Activated CD8-positive, alpha-beta memory T cell treated with anti-CD3 and anti-CD28 coated beads, Interleukin-2, amount 50 U/mL, for 1 hour (primary cell): ENCODE data around the gene SSBP1.
"Not testable (repeated sequence)": the region's sequence is repeated elsewhere in the genome, so short reads cannot be mapped to it uniquely, and the experiment has no call there.

Experiments
- DNase-seq: peaks from one replicate; pipeline ENCODE4 v3.0.0-alpha.2; 2020; ENCODE audit errors: extremely low read depth

Gene SSBP1

DNA sequence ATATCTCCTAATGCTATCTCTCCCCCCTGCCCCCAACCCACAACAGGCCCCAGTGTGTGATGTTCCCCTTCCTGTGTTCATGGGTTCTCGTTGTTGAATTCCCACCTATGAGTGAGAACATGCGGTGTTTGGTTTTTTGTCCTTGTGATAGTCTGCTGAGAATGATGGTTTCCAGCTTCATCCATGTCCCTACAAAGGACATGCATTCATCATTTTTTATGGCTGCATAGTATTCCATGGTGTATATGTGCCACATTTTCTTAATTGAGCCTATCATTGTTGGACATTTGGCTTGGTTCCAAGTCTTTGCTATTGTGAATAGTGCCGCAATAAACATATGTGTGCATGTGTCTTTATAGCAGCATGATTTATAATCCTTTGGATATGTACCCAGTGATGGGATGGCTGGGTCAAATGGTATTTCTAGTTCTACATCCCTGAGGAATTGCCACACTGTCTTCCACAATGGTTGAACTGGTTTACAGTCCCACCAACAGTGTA lies 32.0 kb downstream of the SSBP1 start:
- not testable (repeated sequence) for DNase-seq

- DNase-seq: no peak
These were observed 38.2 kb downstream of the SSBP1 start, which contains the start of gene TAS2R4 for GRCh38 chr7:141776374-141776773. Gene TAS2R4 (plus strand): TSS chr7:141776674. CDS start chr7:141778489, 1,815 bp downstream.

DNA sequence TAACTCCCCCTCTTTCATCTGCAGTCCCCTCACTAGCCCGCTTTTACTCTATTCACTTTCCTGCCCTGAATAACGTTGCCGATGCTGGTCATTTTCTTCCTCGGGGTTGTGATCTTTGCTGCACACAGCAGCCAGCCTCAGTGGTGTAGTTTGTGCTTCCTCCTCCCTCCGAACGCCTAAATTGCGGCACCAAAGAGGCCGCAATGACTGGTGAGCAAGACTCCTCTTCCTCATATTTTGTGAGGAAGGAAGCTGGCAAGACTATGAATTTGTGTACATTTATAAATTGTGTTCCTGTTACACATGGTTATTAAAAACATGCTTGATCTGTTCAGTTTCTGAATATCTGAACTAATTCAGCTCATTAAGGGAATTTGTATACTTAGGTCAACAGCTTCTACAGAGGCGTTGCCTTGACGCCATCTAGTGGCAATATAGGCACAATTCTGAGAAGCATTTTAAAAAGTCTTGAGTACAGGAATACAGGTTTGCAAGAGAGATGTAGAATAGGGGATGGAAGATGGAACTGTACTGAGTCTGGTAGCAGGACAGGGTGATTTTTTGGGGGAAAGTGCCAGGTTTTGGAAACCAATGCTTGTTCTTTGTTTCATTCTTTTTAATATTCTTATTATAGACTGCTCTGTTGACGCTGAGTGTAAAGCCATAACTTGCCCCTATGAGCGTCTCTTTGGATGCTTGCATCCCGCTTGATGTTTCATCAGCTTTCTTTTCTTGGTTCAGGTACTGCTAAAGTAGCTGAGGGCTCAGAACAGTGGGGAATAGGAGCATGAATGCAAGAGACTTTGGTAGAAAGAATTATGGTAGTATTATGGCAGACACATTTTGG lies 47.8 kb downstream of the SSBP1 start:
- DNase-seq: no peak

DNA sequence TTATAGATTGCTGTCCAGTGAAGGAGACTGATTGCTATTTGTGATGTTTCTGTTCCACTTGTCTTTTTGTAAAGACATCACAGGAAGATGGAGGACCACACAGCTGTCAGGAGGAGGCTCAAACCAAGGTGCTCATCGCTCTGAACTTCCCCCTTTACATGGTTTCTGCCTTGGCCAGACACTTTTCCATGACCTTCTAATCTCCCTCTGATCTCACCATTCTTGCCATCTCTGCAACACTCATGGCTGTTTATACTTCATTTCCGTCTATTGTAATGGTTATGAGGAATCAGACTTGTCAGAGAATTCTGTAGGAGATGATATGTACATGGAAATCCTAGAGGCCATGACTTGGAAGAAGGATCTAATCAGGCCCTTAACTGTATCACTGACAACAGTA lies 50.1 kb downstream of the SSBP1 start:
- no peak for DNase-seq

DNA sequence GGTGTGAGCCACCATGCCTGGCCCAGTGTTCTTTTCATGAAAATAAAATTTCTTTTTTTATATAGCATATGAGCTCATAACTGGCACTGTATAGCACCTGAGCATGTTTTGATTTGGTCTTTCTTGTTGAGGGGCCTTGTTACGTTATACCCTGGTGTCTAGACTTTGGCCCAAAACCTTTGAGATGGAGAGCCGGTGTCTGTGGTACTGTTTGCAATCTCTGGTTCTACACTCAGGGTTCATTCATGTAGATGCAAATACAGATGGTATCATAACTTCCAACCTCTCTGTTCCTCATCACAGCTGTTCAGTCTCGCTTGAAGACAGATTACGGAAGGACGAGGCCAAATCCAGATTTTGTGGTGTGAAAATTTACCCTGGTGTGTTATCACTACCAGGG lies 51.8 kb downstream of the SSBP1 start, which contains the start of gene TAS2R5:
Gene TAS2R5, plus strand, starts transcription at position 301 of the 400 bp plus-strand sequence. CDS start 145 bp downstream, outside the sequence.
- DNase-seq: no peak

- no peak for DNase-seq
These were observed 54.4 kb downstream of the SSBP1 start for GRCh38 chr7:141792526-141792925.
